GM21423 (cell line): ENCODE data around the gene ARHGEF28.

Experiments
- ATAC-seq: cut with Tn5 transposase; IDR thresholded peaks from one replicate; pipeline ENCODE4 v1.9.1; 2021; ENCODE audit warnings: mild to moderate bottlenecking, moderate library complexity; ENCODE audit not compliant: unreplicated experiment

Gene ARHGEF28

GRCh38 chr5:73896097-73896496 is 270.1 kb downstream of the ARHGEF28 start:
- no peak for ATAC-seq

- no peak for ATAC-seq
These were observed 270.7 kb downstream of the ARHGEF28 start for GRCh38 chr5:73896668-73897067.

- ATAC-seq: no peak
These were observed 271.9 kb downstream of the ARHGEF28 start for GRCh38 chr5:73897893-73898292.

- ATAC-seq: peak; percentile 79
These were observed 273.1 kb downstream of the ARHGEF28 start for GRCh38 chr5:73899055-73899454.

GRCh38 chr5:73899916-73900315 is 273.9 kb downstream of the ARHGEF28 start:
- no peak for ATAC-seq

GRCh38 chr5:73900566-73900965 is 274.6 kb downstream of the ARHGEF28 start:
- ATAC-seq: no peak

GRCh38 chr5:73901043-73901442 is 275.0 kb downstream of the ARHGEF28 start:
- ATAC-seq: no peak

GRCh38 chr5:73901455-73901854 is 275.5 kb downstream of the ARHGEF28 start:
- no peak for ATAC-seq

GRCh38 chr5:73902327-73903051 is 276.5 kb downstream of the ARHGEF28 start:
- no peak for ATAC-seq

- ATAC-seq: no peak
These were observed 277.2 kb downstream of the ARHGEF28 start for GRCh38 chr5:73903169-73903568.

- ATAC-seq: no peak
These were observed 280.3 kb downstream of the ARHGEF28 start for GRCh38 chr5:73906277-73906676.

- ATAC-seq: no peak
These were observed 281.2 kb downstream of the ARHGEF28 start for GRCh38 chr5:73907164-73907563.

GRCh38 chr5:73908395-73908794 is 282.4 kb downstream of the ARHGEF28 start:
- no peak for ATAC-seq

- ATAC-seq: no peak
These were observed 282.9 kb downstream of the ARHGEF28 start for GRCh38 chr5:73908846-73909245.

- ATAC-seq: no peak
These were observed 283.5 kb downstream of the ARHGEF28 start for GRCh38 chr5:73909474-73909873.

- ATAC-seq: no peak
These were observed 285.9 kb downstream of the ARHGEF28 start for GRCh38 chr5:73911761-73912393.

GRCh38 chr5:73912821-73913271 is 286.9 kb downstream of the ARHGEF28 start:
- no peak for ATAC-seq

GRCh38 chr5:73913971-73914370 is 288.0 kb downstream of the ARHGEF28 start:
- no peak for ATAC-seq

GRCh38 chr5:73915345-73915744 is 289.3 kb downstream of the ARHGEF28 start:
- no peak for ATAC-seq

GRCh38 chr5:73917433-73917832 is 291.4 kb downstream of the ARHGEF28 start:
- ATAC-seq: no peak

GRCh38 chr5:73917891-73918290 is 291.9 kb downstream of the ARHGEF28 start:
- no peak for ATAC-seq

- no peak for ATAC-seq
These were observed 292.8 kb downstream of the ARHGEF28 start for GRCh38 chr5:73918791-73919221.
